RWPE2 (cell line): Measurements from ENCODE around the gene GNRH2.

Experiments used
- ATAC-seq: fragments of 200-7000 bp; cut with Tn5 transposase; 3 replicates; pipeline ENCODE4 v1.9.1; 2021; ENCODE audit warnings: low read depth
- DNase-seq: peaks from one replicate; pipeline ENCODE4 v3.0.0-alpha.2; 2020; ENCODE audit warnings: low spot score
- H3K27ac ChIP-seq: fragments of 450-650 bp; 2 replicates; pipeline ENCODE4 v1.5.1; 2017; ENCODE audit warnings: mild to moderate bottlenecking; ENCODE audit not compliant: poor library complexity, severe bottlenecking
- H3K27me3 ChIP-seq: fragments of 250-450 bp; sonication (Bioruptor Pico); 2 replicates; pipeline ENCODE4 v1.5.1; 2021; ENCODE audit warnings: mild to moderate bottlenecking, moderate library complexity; ENCODE audit not compliant: insufficient read depth, poor library complexity, severe bottlenecking
- H3K36me3 ChIP-seq: fragments of 250-450 bp; sonication (Bioruptor Pico); 2 replicates; pipeline ENCODE4 v1.5.1; 2020; ENCODE audit warnings: low read depth, mild to moderate bottlenecking, moderate library complexity
- H3K4me1 ChIP-seq: fragments of 250-450 bp; sonication (Bioruptor Pico); 2 replicates; pipeline ENCODE4 v1.5.1; 2021; ENCODE audit warnings: mild to moderate bottlenecking, moderate library complexity; ENCODE audit not compliant: insufficient read depth, poor library complexity, severe bottlenecking
- H3K4me3 ChIP-seq: fragments of 250-450 bp; sonication (Bioruptor Pico); 2 replicates; pipeline ENCODE4 v1.5.1; 2021; ENCODE audit warnings: mild to moderate bottlenecking, moderate library complexity; ENCODE audit not compliant: severe bottlenecking
- H3K9me3 ChIP-seq: fragments of 250-450 bp; sonication (Bioruptor Pico); 2 replicates; pipeline ENCODE4 v1.5.1; 2021; ENCODE audit warnings: mild to moderate bottlenecking, moderate library complexity; ENCODE audit not compliant: severe bottlenecking
- CTCF ChIP-seq: fragments of 450-650 bp; IDR thresholded peaks from one replicate; pipeline ENCODE4 v1.5.1; 2017; ENCODE audit warnings: mild to moderate bottlenecking, moderate library complexity; ENCODE audit not compliant: poor library complexity, severe bottlenecking

The GNRH2 gene

GRCh38 chr20:3082306-3082951, 39.0 kb downstream of the GNRH2 start:
- peaks cover 26% of the 10 kb centered on the region for H3K27me3 ChIP-seq
- no peaks in the 10 kb centered on the region for H3K9me3 ChIP-seq
- no peak overlapping the region for H3K4me3 ChIP-seq

GRCh38 chr20:3082955-3083952, 39.8 kb downstream of the GNRH2 start:
- Histone ChIP-seq H3K4me3 (no peak overlapping the region), H3K4me1 (no peaks in the 10 kb centered on the region), H3K9me3 (no peaks in the 10 kb centered on the region), H3K27me3 (peaks cover 26% of the 10 kb centered on the region), H3K27ac (no peak overlapping the region), H3K36me3 (no peaks in the 10 kb centered on the region)
- ATAC-seq: peak; percentile 18; the same call in 1 of the 3 replicates
- no peak for DNase-seq
- no peak for TF ChIP-seq CTCF

More at GRCh38 chr20:3082306-3082951, 39.0 kb downstream of the GNRH2 start:
- Histone ChIP-seq H3K36me3 (no peaks in the 10 kb centered on the region), H3K4me1 (no peaks in the 10 kb centered on the region), H3K27ac (no peak overlapping the region)
- ATAC-seq (no peak), DNase-seq (no peak)
- no peak for TF ChIP-seq CTCF

- no peak for TF ChIP-seq CTCF
- H3K36me3 ChIP-seq: no peaks in the 10 kb centered on the region
- no peaks in the 10 kb centered on the region for H3K4me1 ChIP-seq
- H3K27ac ChIP-seq: no peak within 1 kb of the TSS
- ATAC-seq (no peak), DNase-seq (no peak)
- H3K27me3 ChIP-seq: peaks cover 26% of the 10 kb centered on the region
- H3K9me3 ChIP-seq: no peaks in the 10 kb centered on the region
- H3K4me3 ChIP-seq: no peak within 1 kb of the TSS
Measured at GRCh38 chr20:3084283-3084985, 41.0 kb downstream of the GNRH2 start, which contains the start of gene AVP. Gene AVP (minus strand): TSS chr20:3084724. CDS start chr20:3084674, 50 bp downstream.

- Histone ChIP-seq H3K27ac (no peak overlapping the region), H3K4me3 (no peak overlapping the region), H3K9me3 (no peaks in the 10 kb centered on the region), H3K36me3 (no peaks in the 10 kb centered on the region), H3K27me3 (peaks cover 26% of the 10 kb centered on the region), H3K4me1 (no peaks in the 10 kb centered on the region)
- DNase-seq: no peak
- no peak for ATAC-seq
- TF ChIP-seq CTCF: no peak
Measured at GRCh38 chr20:3084986-3085360, 41.6 kb downstream of the GNRH2 start.
